Measurements from ENCODE around the gene AP1M1.

DNA sequence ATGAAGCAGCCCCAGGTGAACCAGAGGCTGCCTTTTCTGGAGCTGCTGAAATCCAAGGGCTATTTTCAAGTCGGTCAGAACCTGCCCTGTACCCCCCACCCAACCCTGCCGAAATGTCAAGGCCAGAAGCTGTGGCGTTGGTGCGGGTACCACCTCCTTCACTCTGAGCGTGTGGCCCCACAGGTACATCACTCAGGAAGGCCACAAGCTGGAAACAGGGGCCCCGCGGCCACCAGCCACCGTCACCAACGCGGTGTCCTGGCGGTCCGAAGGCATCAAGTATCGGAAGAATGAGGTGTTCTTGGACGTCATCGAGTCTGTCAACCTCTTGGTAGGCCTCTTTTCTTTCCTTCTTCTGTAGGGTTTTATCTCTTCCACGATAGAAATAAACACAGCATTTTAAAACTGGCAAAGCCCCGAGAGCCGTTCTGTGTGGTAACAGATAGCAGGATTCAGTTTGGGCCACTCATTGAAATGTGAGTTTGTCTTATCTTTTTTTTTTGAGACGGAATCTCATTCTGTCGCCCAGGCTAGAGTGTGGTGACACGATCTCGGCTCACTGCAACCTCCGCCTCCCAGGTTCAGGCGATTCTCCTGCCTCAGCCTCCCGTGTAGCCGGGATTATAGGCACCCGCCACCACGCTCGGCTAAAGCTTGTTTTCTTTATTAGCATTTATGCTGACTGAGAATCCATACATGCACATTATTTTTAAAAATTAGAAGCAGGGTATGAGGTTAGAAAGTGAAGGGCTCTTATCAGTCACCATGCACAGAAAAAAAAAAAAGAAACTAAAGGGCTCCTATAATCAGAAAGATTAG is 11.3 kb downstream of the AP1M1 start:
- TF ChIP-seq, protein P1, sequence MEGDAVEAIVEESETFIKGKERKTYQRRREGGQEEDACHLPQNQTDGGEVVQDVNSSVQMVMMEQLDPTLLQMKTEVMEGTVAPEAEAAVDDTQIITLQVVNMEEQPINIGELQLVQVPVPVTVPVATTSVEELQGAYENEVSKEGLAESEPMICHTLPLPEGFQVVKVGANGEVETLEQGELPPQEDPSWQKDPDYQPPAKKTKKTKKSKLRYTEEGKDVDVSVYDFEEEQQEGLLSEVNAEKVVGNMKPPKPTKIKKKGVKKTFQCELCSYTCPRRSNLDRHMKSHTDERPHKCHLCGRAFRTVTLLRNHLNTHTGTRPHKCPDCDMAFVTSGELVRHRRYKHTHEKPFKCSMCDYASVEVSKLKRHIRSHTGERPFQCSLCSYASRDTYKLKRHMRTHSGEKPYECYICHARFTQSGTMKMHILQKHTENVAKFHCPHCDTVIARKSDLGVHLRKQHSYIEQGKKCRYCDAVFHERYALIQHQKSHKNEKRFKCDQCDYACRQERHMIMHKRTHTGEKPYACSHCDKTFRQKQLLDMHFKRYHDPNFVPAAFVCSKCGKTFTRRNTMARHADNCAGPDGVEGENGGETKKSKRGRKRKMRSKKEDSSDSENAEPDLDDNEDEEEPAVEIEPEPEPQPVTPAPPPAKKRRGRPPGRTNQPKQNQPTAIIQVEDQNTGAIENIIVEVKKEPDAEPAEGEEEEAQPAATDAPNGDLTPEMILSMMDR (IDR thresholded peaks at IDR 0.05), result no peak
- TF ChIP-seq POLR2A (IDR thresholded peaks at IDR 0.05), result no peak
